HG02885 (cell line): Measurements from ENCODE around the gene ZNF32.

Source experiments
- ATAC-seq: cut with Tn5 transposase; IDR thresholded peaks from one replicate; pipeline ENCODE4 v1.9.1; 2021; ENCODE audit warnings: mild to moderate bottlenecking; ENCODE audit not compliant: unreplicated experiment, poor library complexity

The ZNF32 gene, protein sequence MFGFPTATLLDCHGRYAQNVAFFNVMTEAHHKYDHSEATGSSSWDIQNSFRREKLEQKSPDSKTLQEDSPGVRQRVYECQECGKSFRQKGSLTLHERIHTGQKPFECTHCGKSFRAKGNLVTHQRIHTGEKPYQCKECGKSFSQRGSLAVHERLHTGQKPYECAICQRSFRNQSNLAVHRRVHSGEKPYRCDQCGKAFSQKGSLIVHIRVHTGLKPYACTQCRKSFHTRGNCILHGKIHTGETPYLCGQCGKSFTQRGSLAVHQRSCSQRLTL

DNA sequence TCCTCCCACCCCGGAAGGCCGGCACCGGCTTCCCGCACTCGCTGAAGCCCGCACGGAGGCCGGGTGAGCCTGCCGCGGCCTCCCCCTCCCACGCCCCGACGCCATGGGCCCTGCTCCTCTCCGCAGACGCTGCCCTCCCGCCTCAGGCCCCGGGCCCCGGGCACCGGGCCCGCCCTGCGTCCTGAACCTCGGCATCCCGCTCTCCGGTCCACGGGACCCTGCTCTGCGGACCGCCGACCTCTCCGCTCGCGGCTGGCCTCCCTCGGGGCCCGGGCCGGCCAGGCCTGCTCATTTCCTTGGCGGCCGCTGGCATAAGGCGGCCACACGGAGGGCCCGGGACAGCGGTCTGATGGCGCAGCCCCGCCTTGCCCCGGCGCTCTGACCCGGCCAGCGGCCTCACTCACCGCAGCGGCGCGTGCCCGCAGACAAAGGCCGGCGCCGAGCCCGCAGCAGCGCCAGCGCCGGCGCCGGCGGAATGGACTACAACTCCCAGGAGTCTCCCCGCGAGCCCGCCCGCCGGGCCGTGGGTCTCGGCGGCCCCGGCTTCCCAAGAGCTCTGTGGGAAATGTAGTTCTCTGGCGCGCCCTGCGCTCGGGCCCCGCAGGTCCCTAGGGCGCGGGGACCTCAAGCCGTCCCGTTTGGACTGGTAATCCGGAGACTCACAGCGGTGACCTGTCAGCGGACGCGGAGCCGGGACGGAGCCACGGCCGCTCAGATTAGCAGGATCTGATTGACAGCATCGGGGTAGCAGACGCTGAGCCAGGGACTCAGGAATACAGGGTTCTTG lies at the start of gene ZNF32:
ZNF32 (minus strand) TSS at position 484 of the 787 bp plus-strand sequence. CDS start 2,748 bp downstream, outside the sequence.
- ATAC-seq = peak; percentile 100

DNA sequence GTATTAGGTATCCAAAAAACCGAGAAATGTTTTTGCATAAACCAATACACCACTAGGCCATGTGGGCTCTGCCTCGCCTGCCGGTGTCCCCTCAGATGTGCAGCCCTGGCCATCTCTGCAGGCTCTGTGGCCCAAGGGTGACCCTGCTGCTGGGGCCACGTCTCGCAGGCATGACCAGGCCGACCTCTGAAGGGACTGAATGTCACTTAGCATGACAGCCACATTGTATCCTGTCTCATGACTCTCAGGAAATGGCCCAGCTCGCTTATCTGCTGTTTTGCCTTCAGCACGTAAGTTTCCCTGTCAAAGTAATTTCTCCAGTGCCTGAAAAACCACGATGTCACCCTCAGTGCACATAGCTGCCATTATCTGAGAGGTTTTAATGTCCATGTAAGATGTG lies 49.5 kb upstream of the ZNF32 start:
- ATAC-seq = no peak

DNA sequence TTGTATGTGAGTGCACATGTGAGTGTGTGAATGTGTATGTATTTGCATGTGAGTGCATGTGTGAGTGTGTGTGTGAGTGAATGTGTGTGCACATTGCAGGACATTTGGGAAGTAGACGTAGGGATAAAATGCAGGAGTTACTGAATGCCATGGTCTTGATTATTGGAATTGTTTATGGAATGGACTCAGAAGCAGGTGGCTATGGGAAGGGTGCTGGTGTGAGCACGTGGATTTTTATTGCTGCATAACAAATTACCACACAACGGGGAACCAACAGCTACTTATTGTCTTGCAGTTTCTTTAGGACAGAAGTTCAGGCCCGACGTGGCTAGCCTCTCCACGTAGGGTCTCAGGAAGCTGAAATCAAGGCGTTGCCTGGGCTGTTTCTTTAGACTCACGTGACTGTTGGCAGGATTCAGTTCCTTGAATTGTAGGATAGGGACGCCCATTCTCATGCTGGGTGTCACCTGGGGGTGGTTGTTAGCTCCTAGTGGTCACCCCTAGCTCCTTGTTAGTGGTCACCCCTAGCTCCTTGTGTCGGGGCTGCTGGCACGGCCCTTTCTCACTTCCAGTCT lies 48.3 kb upstream of the ZNF32 start:
- ATAC-seq = no peak

DNA sequence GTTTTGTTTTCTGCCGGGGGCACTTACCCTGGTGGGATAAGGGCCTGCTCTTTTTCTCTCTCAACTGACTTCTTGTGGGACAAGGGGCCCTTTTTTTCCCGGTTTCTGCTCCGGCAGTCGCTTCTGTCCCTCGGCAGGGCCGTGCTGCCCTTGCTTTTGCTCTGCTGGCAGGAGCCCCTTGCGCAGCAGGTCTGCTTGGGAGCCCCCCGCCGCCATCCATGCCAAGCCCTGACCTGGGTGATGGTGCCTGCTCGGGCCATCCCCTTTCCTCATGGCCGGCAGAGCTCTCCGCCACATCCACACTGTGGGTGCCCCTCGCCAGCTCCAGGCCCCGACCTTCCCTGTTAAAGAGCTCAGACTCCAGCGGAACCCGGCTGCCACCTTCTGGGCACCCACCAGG lies 47.0 kb upstream of the ZNF32 start:
- ATAC-seq = no peak

DNA sequence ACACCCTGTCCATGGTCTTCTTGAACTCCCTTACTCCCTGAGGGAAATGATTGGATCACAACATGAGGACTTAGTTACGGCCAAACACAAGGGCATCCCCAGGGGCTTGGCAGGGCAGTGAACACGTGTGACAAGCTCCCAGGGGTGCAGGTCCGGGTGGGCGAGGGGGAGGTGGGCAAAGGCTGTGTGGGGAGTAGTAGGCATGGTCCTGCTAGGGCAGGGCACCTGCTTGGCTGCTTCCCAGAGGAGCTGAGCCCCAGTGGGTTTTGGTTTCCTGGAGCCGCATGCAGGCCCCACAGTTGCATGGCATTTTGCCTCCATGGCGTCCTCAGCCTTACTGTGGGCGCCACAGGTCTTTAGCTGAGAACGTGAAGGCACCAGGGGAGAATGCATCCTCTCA lies 46.6 kb upstream of the ZNF32 start:
- no peak for ATAC-seq

DNA sequence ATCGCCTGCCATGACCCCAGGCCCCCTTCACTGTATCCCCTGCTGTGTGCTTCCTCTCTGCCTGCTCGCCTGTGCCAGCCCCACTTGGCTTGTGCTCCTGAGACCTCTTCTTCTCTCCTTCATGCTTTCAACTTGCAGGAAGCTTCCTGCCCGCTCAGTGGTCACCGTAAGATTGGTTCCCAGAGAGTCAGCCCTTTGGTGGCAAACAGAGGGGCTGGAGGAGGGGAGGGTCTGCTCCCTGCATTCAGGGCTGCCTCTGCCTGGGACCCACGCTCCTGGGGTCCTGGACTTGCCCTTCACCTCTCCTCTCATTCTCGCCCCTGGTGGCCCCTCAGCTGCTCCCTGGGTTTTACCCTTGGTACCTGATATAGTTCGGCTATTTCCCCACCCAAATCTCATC lies 45.8 kb upstream of the ZNF32 start:
- ATAC-seq = no peak

DNA sequence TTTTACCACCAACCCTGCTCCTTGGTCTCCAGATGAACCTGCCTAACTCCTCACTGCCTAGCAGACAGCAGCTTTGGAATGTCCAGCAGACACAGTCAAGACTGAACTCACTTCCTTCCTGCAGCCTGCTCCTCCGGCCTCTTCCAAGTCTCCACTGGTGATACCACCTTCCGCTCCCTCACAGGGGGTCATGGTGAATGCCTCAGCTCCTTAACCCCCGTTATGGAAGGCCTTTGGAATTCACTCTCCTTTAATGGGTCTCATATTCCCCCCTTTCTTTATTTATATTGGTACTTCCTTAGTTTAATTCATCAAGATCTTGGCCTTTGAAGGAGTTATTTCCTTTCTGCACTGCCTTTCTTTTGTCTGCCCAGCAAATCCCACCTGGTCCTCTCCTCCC lies 44.9 kb upstream of the ZNF32 start:
- ATAC-seq = no peak

DNA sequence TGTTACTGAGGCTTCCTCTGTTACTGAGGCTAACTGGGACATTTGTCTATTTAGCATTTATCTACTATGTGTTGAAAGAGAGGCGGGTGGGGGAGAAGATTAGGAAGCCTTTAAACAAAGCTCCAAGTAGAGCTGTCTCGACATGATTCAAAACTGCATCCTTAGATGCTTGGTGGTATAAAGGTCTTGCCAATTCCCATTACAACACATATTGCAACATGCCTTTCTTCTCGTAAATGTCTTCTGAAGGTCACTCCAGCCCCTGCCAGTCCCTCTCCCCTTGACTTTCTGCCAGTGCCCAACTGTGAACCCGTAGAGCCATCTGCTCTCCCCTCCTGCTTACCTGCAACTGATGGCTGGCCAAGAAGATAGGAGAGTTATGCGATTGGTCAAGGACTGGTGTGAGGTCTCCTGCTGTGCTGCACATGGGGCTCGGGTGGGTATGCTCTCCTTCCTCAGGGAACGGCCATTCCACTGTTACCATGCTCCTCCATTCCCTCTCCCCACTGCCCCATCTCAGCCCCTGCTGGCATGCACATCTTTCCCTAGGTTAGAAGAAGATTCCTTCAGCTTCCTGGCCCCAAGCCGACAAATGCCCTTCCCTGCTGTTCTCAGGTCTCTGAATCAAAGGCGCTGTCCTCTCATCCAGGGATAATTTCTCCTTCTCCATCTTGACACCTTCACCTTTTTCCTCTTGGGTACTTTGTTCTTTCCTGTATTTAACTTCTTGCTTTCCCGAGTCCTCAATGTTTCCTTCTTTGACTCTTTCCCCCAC lies 43.6 kb upstream of the ZNF32 start:
- no peak for ATAC-seq

DNA sequence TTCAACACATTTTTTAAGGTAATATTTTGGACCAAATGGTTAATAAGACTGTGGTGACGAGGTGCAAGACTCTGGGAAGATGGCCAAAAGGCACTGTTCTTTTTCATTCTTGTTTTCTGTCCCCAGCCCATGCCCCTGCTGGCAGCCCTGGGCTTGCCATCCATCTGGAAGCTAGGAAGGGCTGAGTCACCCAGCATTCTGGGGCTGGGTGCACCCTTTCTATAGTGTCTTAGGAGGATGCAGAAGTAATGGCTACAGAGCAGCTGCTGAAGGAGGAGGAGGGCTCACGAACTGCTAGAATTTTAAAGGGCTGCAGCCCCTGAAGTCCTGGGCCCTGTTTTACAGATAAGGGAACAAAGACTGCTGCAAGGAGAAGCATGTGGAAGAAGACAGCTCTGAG lies 42.8 kb upstream of the ZNF32 start:
- no peak for ATAC-seq

DNA sequence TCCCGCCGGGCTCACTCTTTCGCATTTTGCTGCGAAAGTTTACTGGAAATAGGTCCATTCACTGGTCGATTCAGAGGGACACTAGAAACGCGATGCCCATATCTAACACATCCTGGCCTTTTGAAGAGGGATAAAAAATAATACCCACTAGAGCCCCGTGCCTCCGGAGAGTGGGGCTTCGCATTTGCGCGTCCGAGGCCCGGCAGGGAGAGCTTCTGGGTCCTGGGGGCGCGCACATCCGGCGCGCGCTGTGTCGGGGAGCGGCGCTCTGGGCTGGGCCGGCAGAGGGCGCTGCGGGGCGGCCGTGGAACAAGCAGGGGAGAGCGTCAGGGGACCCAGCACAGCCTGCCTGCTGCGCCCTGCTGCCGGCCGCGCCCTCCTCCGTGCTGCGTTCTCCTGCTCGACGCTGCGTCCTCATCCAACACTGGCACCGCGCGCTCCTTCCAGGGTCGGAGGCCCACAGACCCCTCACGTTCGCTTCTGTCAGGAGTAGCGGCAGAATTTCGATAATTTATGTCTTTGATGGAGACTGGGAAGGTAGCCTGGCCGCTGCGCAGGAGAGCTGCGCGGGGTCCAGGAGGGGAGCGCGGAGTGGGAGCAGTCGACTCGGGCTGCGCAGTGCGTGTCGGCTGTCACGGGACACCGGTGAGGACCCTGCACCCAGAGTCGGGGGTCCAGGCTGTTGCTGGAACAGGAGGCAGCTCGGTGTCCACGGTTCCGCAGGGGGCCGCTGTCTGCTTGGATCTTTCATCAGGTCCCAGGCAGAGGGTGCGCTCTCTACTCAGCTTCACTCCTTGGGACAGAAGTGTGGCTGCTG lies 41.5 kb upstream of the ZNF32 start:
- peak; percentile 97 for ATAC-seq

DNA sequence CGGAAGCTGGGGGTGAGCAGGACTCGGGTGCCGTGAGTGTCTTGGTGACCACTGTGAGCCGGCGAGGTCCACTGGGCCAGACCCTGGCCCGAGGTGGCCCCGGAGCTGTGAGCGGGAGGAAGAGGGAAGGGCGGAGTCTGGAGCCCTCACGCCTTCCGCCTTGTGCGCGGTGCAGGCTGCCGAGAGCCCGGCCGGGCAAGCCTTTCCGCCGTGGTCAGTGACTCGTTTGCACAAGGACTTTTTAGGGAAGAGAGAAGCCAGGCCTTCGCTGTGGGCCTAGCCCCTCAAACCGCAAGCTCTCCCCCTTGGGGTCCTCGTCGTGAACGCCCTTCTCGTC lies 40.9 kb upstream of the ZNF32 start:
- ATAC-seq = peak; percentile 20

DNA sequence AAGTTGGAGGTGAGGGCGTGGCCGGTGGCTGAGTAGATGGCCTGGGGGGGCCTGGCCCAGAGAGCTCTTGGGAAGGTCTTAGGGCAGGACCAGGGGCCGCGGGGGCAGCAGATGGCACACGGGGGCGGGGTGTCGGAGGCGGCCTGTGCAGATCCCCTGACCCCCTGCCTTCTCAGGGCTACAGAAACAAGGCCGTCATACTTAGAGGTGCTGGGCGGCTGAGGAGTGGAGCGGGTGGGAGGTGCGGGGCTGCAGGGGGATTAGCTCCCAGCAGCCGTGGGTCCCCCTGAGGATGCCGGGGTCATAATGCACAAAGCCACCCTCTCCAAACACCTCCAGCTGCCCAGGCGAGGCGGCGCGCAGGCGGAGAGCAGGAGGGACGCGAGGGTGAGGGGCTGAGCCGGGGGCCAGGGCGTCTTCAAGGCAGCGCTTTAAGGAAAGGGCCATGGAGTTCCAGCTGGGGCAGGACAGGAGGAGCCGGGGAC lies 40.4 kb upstream of the ZNF32 start:
- no peak for ATAC-seq

DNA sequence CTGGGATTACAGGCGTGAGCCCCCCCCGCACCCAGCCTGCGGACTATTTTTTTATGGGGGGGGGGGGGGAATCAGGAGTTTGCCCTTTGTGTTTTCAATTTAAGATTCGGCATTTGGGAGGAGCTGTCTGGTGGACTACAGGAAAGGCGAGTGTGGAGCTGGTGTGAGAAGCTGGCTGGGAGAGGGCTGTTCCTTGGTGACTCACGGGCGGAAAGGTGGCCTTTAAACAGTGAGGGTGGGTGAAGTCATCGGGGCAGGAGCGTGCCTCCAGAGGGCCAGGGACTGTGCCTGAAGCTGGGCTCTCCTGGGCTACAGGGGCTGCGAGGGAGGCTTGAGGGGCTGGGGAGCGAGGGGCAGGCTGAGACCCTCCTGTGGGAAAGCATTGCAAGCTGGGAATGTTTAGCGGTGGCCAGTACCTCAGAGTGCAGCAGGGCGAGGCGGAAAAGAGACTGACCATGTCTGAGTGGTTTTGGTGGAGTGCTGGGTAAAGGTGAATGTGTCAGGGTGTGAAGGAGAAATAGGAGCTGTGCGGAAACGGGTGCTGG lies 39.7 kb upstream of the ZNF32 start:
- ATAC-seq = no peak

DNA sequence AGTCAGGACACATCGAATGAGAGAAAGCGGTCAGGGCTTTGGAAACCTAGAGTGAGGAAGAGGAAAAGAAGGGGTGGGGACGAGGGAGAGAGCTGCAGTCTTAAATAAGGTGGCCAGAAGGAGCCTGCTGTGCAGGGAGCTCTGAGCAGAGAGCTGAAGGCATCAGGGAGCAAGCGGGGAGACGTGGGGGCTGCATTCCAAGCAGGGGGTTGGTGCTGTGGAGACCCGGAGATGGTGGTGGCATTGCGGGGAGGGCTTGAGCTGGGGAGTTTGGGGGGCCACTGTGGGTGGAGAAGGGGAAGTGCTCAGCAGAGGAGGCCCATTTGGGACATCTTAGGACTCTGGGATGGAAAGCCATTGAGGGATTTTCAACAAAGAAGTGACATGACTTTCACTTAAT lies 38.7 kb upstream of the ZNF32 start:
- no peak for ATAC-seq

DNA sequence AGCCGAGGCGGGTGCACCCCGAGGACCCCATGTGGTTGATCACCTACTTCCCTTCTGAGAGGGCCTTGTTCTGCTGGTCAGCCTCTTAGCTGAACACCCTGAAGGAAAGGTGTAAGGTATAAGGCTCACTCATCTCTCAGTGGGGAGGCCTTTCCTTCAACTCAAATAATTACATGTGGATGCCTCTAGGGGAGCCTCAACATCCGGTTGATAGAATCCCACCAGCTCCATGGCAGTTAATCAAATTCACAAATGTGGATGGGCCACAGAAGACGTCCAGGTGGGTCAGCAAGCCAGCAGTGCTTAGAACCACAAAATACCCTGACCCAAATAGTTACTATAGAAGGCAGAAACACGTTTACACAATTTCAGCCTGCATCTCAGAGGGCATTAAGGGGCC lies 37.7 kb upstream of the ZNF32 start:
- ATAC-seq = no peak

DNA sequence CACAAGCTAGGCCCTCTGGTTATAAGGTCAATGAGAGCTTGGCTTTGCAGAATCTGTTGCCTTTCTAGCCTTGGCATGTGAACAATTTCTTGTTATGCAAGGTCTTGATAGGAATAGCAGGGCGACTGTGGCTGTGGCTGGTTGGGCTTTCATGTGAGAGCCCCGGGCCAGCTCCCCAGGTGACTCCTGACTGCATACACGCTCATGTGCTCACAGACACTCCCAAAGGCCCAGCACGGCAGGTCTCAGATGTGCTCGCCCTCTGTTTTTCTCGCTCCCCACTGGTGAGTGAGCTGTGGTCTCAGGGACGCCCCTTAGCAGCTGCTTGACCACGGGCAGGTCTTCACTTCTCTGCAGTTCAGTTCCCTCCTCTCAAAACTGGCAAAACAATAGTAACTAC lies 37.1 kb upstream of the ZNF32 start:
- ATAC-seq = no peak

DNA sequence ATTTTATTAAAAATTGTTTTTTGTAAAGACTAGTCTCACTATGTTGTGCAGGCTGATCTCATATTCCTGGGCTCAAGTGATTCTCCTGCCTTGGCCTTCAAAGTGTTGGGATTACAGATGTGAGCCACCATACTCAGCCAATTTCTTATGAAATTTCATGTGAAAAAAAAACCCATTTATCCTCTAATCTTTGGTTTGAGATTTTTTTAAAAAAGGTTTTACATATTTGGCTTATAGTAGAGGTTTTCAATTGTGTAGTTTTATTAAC lies 35.5 kb upstream of the ZNF32 start:
- no peak for ATAC-seq

DNA sequence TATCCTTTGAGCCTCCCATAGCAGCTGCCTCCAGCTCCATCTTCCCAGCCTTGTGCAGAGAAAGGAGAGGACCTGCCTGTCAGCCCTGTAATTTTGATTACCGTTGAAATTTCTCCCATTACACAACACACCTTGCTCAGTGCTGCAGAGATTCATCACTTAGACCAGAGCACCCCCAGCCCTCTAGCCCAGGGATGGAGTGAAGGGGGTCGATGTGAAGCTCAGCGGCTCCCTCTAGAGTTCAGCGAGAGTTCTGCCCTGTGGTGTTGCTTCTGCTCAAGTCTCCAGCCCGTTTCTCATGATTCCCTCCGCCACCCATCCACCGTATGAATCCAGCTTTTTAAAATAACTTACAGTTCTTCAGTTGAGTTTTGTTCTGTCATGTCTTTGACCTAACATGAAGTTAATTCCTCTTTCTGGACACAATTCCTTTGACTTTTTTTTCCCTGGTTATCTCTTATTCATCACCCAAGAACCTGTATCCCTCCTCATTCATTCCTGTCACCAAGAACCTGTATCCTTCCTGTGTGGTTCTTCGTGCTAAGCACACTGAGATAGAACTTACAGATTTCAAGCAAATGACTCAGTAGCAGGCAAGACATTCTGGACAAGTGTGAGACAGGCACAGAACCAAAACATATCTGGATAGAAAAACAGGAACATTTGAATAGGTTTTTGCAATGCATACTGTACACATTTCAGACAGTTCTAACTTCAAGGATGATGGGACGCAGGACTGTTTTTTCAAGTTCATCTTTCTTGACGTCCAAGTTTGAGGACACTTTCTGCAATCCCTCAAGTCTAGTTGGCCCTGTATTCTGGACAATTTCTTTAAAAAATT lies 35.0 kb upstream of the ZNF32 start:
- no peak for ATAC-seq

DNA sequence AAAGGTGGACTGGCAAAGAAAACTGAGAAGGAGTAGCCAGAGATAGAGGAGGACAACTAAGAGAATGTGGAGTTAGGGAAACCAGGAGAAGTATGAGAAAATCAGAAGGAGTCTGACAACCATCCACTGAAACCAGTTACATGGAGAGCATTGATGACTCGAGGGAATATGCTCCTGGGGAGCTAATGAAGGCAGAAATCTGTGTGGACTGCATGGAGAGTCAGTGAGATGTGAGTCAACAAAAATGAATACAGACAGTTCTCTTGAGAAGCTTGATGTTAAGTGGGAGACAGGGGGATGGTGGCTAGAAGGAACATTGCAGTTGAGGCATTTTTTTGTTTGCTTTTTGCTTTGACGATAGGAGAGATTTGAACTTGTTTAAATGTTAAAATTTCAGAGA lies 34.3 kb upstream of the ZNF32 start:
- no peak for ATAC-seq
